Fibroblast of the aortic adventitia (primary cell): ENCODE results near the gene AGR2. TPM values are rescaled to one million over a fixed set of nuclear protein-coding genes. Genes with fewer than 3 reads are reported as not detected.
"Not testable (repeated sequence)": the region's sequence is repeated elsewhere in the genome, so short reads cannot be mapped to it uniquely, and the experiment has no call there.

Experiments used
- DNase-seq: peaks from one replicate; pipeline ENCODE4 v3.0.0-alpha.2; 2010; ENCODE audit warnings: low read depth
- H3K4me3 ChIP-seq: 2 replicates; pipeline ENCODE4 v1.5.1; 2011; ENCODE audit warnings: low read depth, mild to moderate bottlenecking, control low read depth, low read length, moderate library complexity
- CTCF ChIP-seq: IDR thresholded peaks from 2 replicates; pipeline ENCODE4 v1.5.1; 2011; ENCODE audit warnings: mild to moderate bottlenecking, low read length, control low read depth, inconsistent platforms; ENCODE audit not compliant: insufficient read depth
- total RNA-seq: library from RNA; depleted of rRNA; stranded (reverse); fragments of >200 nt; gene quantifications from 2 replicates; pipeline ENCODE4 v1.2.3, GENCODE V29; 2012; ENCODE audit warnings: low replicate concordance

Gene AGR2
- 0.25 TPM in 1 of 2 replicates, not detected in the other for total RNA-seq

GRCh38 chr7:16804674-16805439, at the start of gene AGR2:
Gene AGR2, minus strand, starts transcription at chr7:16804999. Its CDS starts 3,203 bp downstream, at chr7:16801796.
- H3K4me3 ChIP-seq, result no peak within 1 kb of the TSS
- no peak for TF ChIP-seq CTCF
- no peak for DNase-seq

GRCh38 chr7:16853189-16853588, 48.4 kb upstream of the AGR2 start:
- DNase-seq, H3K4me3 ChIP-seq: not testable (repeated sequence)

- DNase-seq, result no peak
- no peak overlapping the region for H3K4me3 ChIP-seq
- TF ChIP-seq CTCF, result no peak
Measured at GRCh38 chr7:16851829-16852228, 47.0 kb upstream of the AGR2 start.

GRCh38 chr7:16850614-16851466, 46.0 kb upstream of the AGR2 start:
- no peak for DNase-seq
- no peak for TF ChIP-seq CTCF
- no peak overlapping the region for H3K4me3 ChIP-seq

GRCh38 chr7:16849296-16850148, 44.7 kb upstream of the AGR2 start:
- TF ChIP-seq CTCF, result no peak
- H3K4me3 ChIP-seq, result no peak overlapping the region
- DNase-seq, result no peak

- TF ChIP-seq CTCF, result no peak
- no peak overlapping the region for H3K4me3 ChIP-seq
- peak; percentile 4 for DNase-seq
Measured at GRCh38 chr7:16847381-16847860, 42.6 kb upstream of the AGR2 start.
